ENCODE data around the gene GSAP. TPM values are rescaled to one million over a fixed set of nuclear protein-coding genes. Genes with fewer than 3 reads are reported as not detected.

GSAP gene
- total and polyA plus RNA-seq, 2 of the 4 experiments (the other 2 are of a cell fraction): 1.6 to 1.8 TPM

- Histone ChIP-seq H3K18ac (ENCODE audit: low read depth, low read length) (no peak overlapping the region), H4K8ac (ENCODE audit: low read depth in 2 of 2, low read length in 2 of 2) (no peak overlapping the region), H3K27me3 (ENCODE audit: control insufficient read depth, insufficient read depth, low read length) (no peaks in the 10 kb centered on the region), H3K79me1 (ENCODE audit: low read depth in 1 of 2, low read length in 2 of 2) (no peaks in the 10 kb centered on the region), H3K9ac (ENCODE audit: low read depth, low read length) (no peak overlapping the region), H3K27ac (ENCODE audit: insufficient read depth, low read length) (no peak overlapping the region), H2AK5ac (ENCODE audit: low read depth, low read length) (no peak overlapping the region), H3K4me3 (ENCODE audit: insufficient read depth, low read depth, low read length) (no peak overlapping the region), H4K91ac (ENCODE audit: insufficient read depth, low read depth, low read length) (no peak overlapping the region), H3K23ac (ENCODE audit: low read depth, low read length) (no peak overlapping the region), H2AFZ (replicated peaks; ENCODE audit: low read length, poor library complexity) (no peak overlapping the region), H3K4ac (ENCODE audit: low read depth, low read length) (no peak overlapping the region), H4K5ac (ENCODE audit: low read depth, low read length) (no peak overlapping the region), H3K14ac (replicated peaks; ENCODE audit: low read depth, low read length) (no peak overlapping the region), H3K9me3 (ENCODE audit: control insufficient read depth, insufficient read depth, low read length) (no peaks in the 10 kb centered on the region), H2BK20ac (ENCODE audit: low read depth, low read length) (no peak overlapping the region), H3K56ac (ENCODE audit: extremely low read depth, insufficient read depth, low read length) (no peak overlapping the region), H3K36me3 (ENCODE audit: control insufficient read depth, insufficient read depth, low read length) (no peaks in the 10 kb centered on the region), H2BK120ac (ENCODE audit: low read depth, low read length) (no peak overlapping the region), H3K4me1 (ENCODE audit: control insufficient read depth, insufficient read depth, low read length) (peaks cover 2% of the 10 kb centered on the region; the same call in 1 of the 2 replicates), H2BK15ac (ENCODE audit: low read depth, low read length) (no peak overlapping the region), H3K9me1 (ENCODE audit: insufficient read depth, low read length) (no peaks in the 10 kb centered on the region), H4K20me1 (ENCODE audit: insufficient read depth, low read length) (no peaks in the 10 kb centered on the region), H2AK9ac (replicated peaks; ENCODE audit: low read depth, low read length, poor library complexity) (no peak overlapping the region), H3K4me2 (ENCODE audit: low read depth, low read length) (no peak overlapping the region), H2BK5ac (ENCODE audit: low read depth, low read length, poor library complexity, severe bottlenecking) (no peak overlapping the region)
- in situ Hi-C loops (cut with MboI; ENCODE audit: low sequenced_read_pairs): no loop called here
- ATAC-seq (ENCODE audit: low read depth): no peak
- no TSS peak for BruUV-seq (replicated peaks)
- ChIA-PET POLR2A (ENCODE audit: unreplicated experiment) (no interaction called here), CTCF (interaction anchor here (1.1 kb wide), 1 partner anchor 13 kb away, joined by 3 read pairs; no protein-coding TSS in a partner anchor)
- TF ChIP-seq RCOR1 (IDR thresholded peaks at IDR 0.05; ENCODE audit: insufficient replicate concordance, low read length) (no peak), BHLHE40 (IDR thresholded peaks at IDR 0.05; ENCODE audit: low read depth, low read length) (no peak), NFE2L2 (IDR thresholded peaks at IDR 0.05; ENCODE audit: low read depth, low read length) (no peak), FOS (IDR thresholded peaks at IDR 0.05; ENCODE audit: low read depth, low read length) (no peak), SMC3 (IDR thresholded peaks at IDR 0.05; ENCODE audit: low read depth, low read length) (no peak), MAZ (IDR thresholded peaks at IDR 0.05; ENCODE audit: borderline replicate concordance, low read depth, low read length) (no peak), MAFK (IDR thresholded peaks at IDR 0.05; ENCODE audit: low read depth, low read length) (no peak), RFX5 (IDR thresholded peaks at IDR 0.05; ENCODE audit: low read depth, low read length) (no peak)
- no CpG with 5 or more reads among the region's 2 CpGs for WGBS, 2 experiments (ENCODE audit: extremely low coverage in 2 of 2, insufficient read length in 1 of 2)
- no peak for DNase-seq
- dilution Hi-C loops (cut with HindIII; ENCODE audit: low sequenced_read_pairs, unreplicated experiment): no loop called here
- intact Hi-C loops (cut with micrococcal nuclease): no loop called here
Measured at GRCh38 chr7:77399816-77400215, 16.3 kb downstream of the GSAP start.

Measured in IMR-90 (cell line).